ENCODE results near the gene RGS17.
A peak's percentile ranks its signal among the peaks of the same experiment; 100 is the strongest.

Gene RGS17

GRCh38 chr6:152981989-152982903 lies 148.8 kb downstream of the RGS17 start:
- Histone ChIP-seq H2BK15ac (ENCODE audit: low read depth, poor library complexity, severe bottlenecking) (peak overlapping the region; percentile 48), H2AFZ (ENCODE audit: low read depth, low read length) (peak overlapping the region; percentile 14), H3K27me3 (ENCODE audit: control insufficient read depth in 1 of 2, insufficient read depth in 1 of 2, low read length in 2 of 2) (no peaks in the 10 kb centered on the region), H3K14ac (ENCODE audit: low read length in 2 of 2) (peak overlapping the region in 1 of 2 experiments; percentile 88), H3K23ac (ENCODE audit: low read length in 2 of 2) (peak overlapping the region; percentile 98 to 99), H3K4me2 (ENCODE audit: low read length, poor library complexity, severe bottlenecking) (peak overlapping the region; percentile 100), H2BK12ac (ENCODE audit: low read length in 2 of 2) (no peak overlapping the region), H3K36me3 (ENCODE audit: control insufficient read depth in 1 of 2, insufficient read depth in 2 of 2, low read depth in 1 of 2, low read length in 2 of 2) (peaks cover 3 to 4% of the 10 kb centered on the region in 2 experiments), H4K8ac (ENCODE audit: low read length) (peak overlapping the region; percentile 38), H2BK120ac (ENCODE audit: low read depth, low read length) (peak overlapping the region; percentile 78), H3K27ac (ENCODE audit: low read length, poor library complexity, severe bottlenecking) (no peak overlapping the region), H3K9ac (ENCODE audit: low read length) (peak overlapping the region; percentile 77), H3K4me3 (ENCODE audit: insufficient read depth in 1 of 2, low read depth in 1 of 2, low read length in 2 of 2) (peak overlapping the region; percentile 87 to 100), H3K18ac (ENCODE audit: low read depth in 1 of 2, low read length in 2 of 2) (peak overlapping the region in 1 of 2 experiments; percentile 82), H3K79me1 (replicated peaks; ENCODE audit: low read length, poor library complexity, severe bottlenecking) (no peaks in the 10 kb centered on the region), H4K91ac (ENCODE audit: low read length) (peak overlapping the region; percentile 67), H2AK5ac (ENCODE audit: low read length, severe bottlenecking) (no peak overlapping the region), H3K4ac (ENCODE audit: low read depth in 1 of 2, low read length in 2 of 2) (peak overlapping the region in 1 of 2 experiments; percentile 75), H2BK5ac (ENCODE audit: low read depth, low read length, poor library complexity, severe bottlenecking) (no peak overlapping the region), H3K9me3 (ENCODE audit: control insufficient read depth, low read length) (no peaks in the 10 kb centered on the region), H3K4me1 (ENCODE audit: control insufficient read depth, insufficient read depth, low read depth, low read length) (peaks cover 2% of the 10 kb centered on the region)
- under 1% methylated on average over 39 of the region's 71 CpGs for whole genome bisulfite sequencing
- DNase-seq: no peak

DNA sequence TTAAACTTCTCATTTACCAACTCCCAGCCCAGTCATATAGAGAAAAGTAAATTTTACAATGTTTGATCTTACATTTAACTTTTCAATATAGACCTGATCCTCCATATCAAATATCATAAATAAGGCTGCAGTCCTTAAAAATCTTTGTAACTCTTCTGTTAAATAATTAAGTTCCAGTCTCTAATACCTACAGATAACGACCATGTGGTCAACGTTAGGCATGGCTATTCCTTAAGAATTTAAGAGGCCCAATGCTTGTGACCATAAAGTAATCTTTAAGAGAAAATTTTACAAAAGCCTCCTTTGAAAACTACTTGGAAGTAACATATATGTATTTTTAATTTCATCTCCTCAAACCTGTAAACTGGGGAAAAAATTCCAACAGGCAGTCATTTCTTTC lies 149.9 kb downstream of the RGS17 start:
- no peak overlapping the region for H2AFZ ChIP-seq (ENCODE audit: low read depth, low read length)
- no peak overlapping the region for H4K8ac ChIP-seq (ENCODE audit: low read length)
- peaks cover 0 to 3% of the 10 kb centered on the region in 2 experiments for H3K36me3 ChIP-seq (ENCODE audit: control insufficient read depth in 1 of 2, insufficient read depth in 2 of 2, low read depth in 1 of 2, low read length in 2 of 2)
- no peak overlapping the region for H2BK5ac ChIP-seq (ENCODE audit: low read depth, low read length, poor library complexity, severe bottlenecking)
- H3K79me1 ChIP-seq (replicated peaks; ENCODE audit: low read length, poor library complexity, severe bottlenecking): no peaks in the 10 kb centered on the region
- no peaks in the 10 kb centered on the region for H3K9me3 ChIP-seq (ENCODE audit: control insufficient read depth, low read length)
- DNase-seq: no peak
- H3K23ac ChIP-seq (ENCODE audit: low read length in 2 of 2): no peak overlapping the region
- peak overlapping the region; percentile 77 for H3K9ac ChIP-seq (ENCODE audit: low read length)
- no peak overlapping the region for H3K14ac ChIP-seq (ENCODE audit: low read length in 2 of 2)
- H3K4me3 ChIP-seq (ENCODE audit: insufficient read depth in 1 of 2, low read depth in 1 of 2, low read length in 2 of 2): peak overlapping the region in 1 of 2 experiments; percentile 87
- H4K91ac ChIP-seq (ENCODE audit: low read length): no peak overlapping the region
- no peak overlapping the region for H2AK5ac ChIP-seq (ENCODE audit: low read length, severe bottlenecking)
- H2BK15ac ChIP-seq (ENCODE audit: low read depth, poor library complexity, severe bottlenecking): no peak overlapping the region
- H3K4ac ChIP-seq (ENCODE audit: low read depth in 1 of 2, low read length in 2 of 2): no peak overlapping the region
- 33% methylated on average over 1 of the region's 2 CpGs for WGBS
- H3K18ac ChIP-seq (ENCODE audit: low read depth in 1 of 2, low read length in 2 of 2): no peak overlapping the region
- no peak overlapping the region for H3K27ac ChIP-seq (ENCODE audit: low read length, poor library complexity, severe bottlenecking)
- H3K27me3 ChIP-seq (ENCODE audit: control insufficient read depth in 1 of 2, insufficient read depth in 1 of 2, low read length in 2 of 2): no peaks in the 10 kb centered on the region
- H2BK120ac ChIP-seq (ENCODE audit: low read depth, low read length): no peak overlapping the region
- no peak overlapping the region for H2BK12ac ChIP-seq (ENCODE audit: low read length in 2 of 2)
- H3K4me2 ChIP-seq (ENCODE audit: low read length, poor library complexity, severe bottlenecking): no peak overlapping the region
- peaks cover 2% of the 10 kb centered on the region for H3K4me1 ChIP-seq (ENCODE audit: control insufficient read depth, insufficient read depth, low read depth, low read length)

DNA sequence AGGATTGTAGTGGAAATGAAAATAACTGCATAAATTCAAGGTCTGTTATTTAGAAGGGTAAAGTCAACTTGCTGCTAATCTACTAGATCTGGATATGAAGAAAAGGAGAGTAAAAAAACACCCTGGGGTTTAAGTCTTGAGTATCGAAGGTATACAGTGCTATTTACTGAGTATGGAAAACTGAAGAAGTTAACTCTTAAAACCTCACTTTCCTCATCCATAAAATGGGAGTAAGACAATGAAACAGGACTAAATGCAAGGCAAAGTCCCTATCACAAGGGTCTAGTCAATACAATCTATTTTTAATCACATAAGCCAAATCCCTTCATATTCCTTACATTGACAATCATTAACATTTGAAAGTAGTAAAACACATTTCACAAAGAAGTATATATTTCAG lies 150.4 kb downstream of the RGS17 start:
- Histone ChIP-seq H2AFZ (ENCODE audit: low read depth, low read length) (no peak overlapping the region), H3K23ac (ENCODE audit: low read length in 2 of 2) (no peak overlapping the region), H3K4ac (ENCODE audit: low read depth in 1 of 2, low read length in 2 of 2) (no peak overlapping the region), H2BK120ac (ENCODE audit: low read depth, low read length) (no peak overlapping the region), H2BK15ac (ENCODE audit: low read depth, poor library complexity, severe bottlenecking) (no peak overlapping the region), H3K9me3 (ENCODE audit: control insufficient read depth, low read length) (no peaks in the 10 kb centered on the region), H3K4me3 (ENCODE audit: insufficient read depth in 1 of 2, low read depth in 1 of 2, low read length in 2 of 2) (peak overlapping the region in 1 of 2 experiments; percentile 87), H3K36me3 (ENCODE audit: control insufficient read depth in 1 of 2, insufficient read depth in 2 of 2, low read depth in 1 of 2, low read length in 2 of 2) (peaks cover 0 to 3% of the 10 kb centered on the region in 2 experiments), H2BK12ac (ENCODE audit: low read length in 2 of 2) (no peak overlapping the region), H3K14ac (ENCODE audit: low read length in 2 of 2) (no peak overlapping the region), H3K18ac (ENCODE audit: low read depth in 1 of 2, low read length in 2 of 2) (no peak overlapping the region), H4K8ac (ENCODE audit: low read length) (no peak overlapping the region), H3K27me3 (ENCODE audit: control insufficient read depth in 1 of 2, insufficient read depth in 1 of 2, low read length in 2 of 2) (no peaks in the 10 kb centered on the region), H3K4me1 (ENCODE audit: control insufficient read depth, insufficient read depth, low read depth, low read length) (peaks cover 2% of the 10 kb centered on the region), H3K27ac (ENCODE audit: low read length, poor library complexity, severe bottlenecking) (no peak overlapping the region), H3K79me1 (replicated peaks; ENCODE audit: low read length, poor library complexity, severe bottlenecking) (no peaks in the 10 kb centered on the region), H3K9ac (ENCODE audit: low read length) (peak overlapping the region; percentile 77), H2BK5ac (ENCODE audit: low read depth, low read length, poor library complexity, severe bottlenecking) (no peak overlapping the region), H2AK5ac (ENCODE audit: low read length, severe bottlenecking) (no peak overlapping the region), H4K91ac (ENCODE audit: low read length) (no peak overlapping the region), H3K4me2 (ENCODE audit: low read length, poor library complexity, severe bottlenecking) (no peak overlapping the region)
- 60% methylated on average over 1 of the region's 1 CpG for WGBS
- DNase-seq: no peak

- Histone ChIP-seq H2BK5ac (ENCODE audit: low read depth, low read length, poor library complexity, severe bottlenecking) (no peak overlapping the region), H3K23ac (ENCODE audit: low read length in 2 of 2) (no peak overlapping the region), H4K8ac (ENCODE audit: low read length) (no peak overlapping the region), H3K9ac (ENCODE audit: low read length) (no peak overlapping the region), H3K4me1 (ENCODE audit: control insufficient read depth, insufficient read depth, low read depth, low read length) (peaks cover 2% of the 10 kb centered on the region), H2BK15ac (ENCODE audit: low read depth, poor library complexity, severe bottlenecking) (no peak overlapping the region), H3K4me3 (ENCODE audit: insufficient read depth in 1 of 2, low read depth in 1 of 2, low read length in 2 of 2) (no peak overlapping the region), H3K9me3 (ENCODE audit: control insufficient read depth, low read length) (no peaks in the 10 kb centered on the region), H2BK120ac (ENCODE audit: low read depth, low read length) (no peak overlapping the region), H3K4me2 (ENCODE audit: low read length, poor library complexity, severe bottlenecking) (no peak overlapping the region), H3K27ac (ENCODE audit: low read length, poor library complexity, severe bottlenecking) (no peak overlapping the region), H3K36me3 (ENCODE audit: control insufficient read depth in 1 of 2, insufficient read depth in 2 of 2, low read depth in 1 of 2, low read length in 2 of 2) (peaks cover 3 to 13% of the 10 kb centered on the region in 2 experiments), H3K79me1 (replicated peaks; ENCODE audit: low read length, poor library complexity, severe bottlenecking) (no peaks in the 10 kb centered on the region), H2AFZ (ENCODE audit: low read depth, low read length) (no peak overlapping the region), H3K4ac (ENCODE audit: low read depth in 1 of 2, low read length in 2 of 2) (no peak overlapping the region), H2AK5ac (ENCODE audit: low read length, severe bottlenecking) (no peak overlapping the region), H3K27me3 (ENCODE audit: control insufficient read depth in 1 of 2, insufficient read depth in 1 of 2, low read length in 2 of 2) (no peaks in the 10 kb centered on the region), H4K91ac (ENCODE audit: low read length) (no peak overlapping the region), H3K18ac (ENCODE audit: low read depth in 1 of 2, low read length in 2 of 2) (no peak overlapping the region), H3K14ac (ENCODE audit: low read length in 2 of 2) (no peak overlapping the region), H2BK12ac (ENCODE audit: low read length in 2 of 2) (no peak overlapping the region)
- DNase-seq: no peak
- no CpG with 5 or more reads among the region's 1 CpG for WGBS
These were observed 152.0 kb downstream of the RGS17 start for GRCh38 chr6:152979116-152979515.

Measured in mesenchymal stem cell (in vitro differentiated cells and primary cell).